ENCODE results near the gene NELFB. TPM values are rescaled to one million over a fixed set of nuclear protein-coding genes. Genes with fewer than 3 reads are reported as not detected.
"Not testable (repeated sequence)": the region's sequence is repeated elsewhere in the genome, so short reads cannot be mapped to it uniquely, and the experiment has no call there.

Gene NELFB
- total and polyA plus RNA-seq, 5 donors, result 33.8 to 38.6 (median 35.6) TPM

DNA sequence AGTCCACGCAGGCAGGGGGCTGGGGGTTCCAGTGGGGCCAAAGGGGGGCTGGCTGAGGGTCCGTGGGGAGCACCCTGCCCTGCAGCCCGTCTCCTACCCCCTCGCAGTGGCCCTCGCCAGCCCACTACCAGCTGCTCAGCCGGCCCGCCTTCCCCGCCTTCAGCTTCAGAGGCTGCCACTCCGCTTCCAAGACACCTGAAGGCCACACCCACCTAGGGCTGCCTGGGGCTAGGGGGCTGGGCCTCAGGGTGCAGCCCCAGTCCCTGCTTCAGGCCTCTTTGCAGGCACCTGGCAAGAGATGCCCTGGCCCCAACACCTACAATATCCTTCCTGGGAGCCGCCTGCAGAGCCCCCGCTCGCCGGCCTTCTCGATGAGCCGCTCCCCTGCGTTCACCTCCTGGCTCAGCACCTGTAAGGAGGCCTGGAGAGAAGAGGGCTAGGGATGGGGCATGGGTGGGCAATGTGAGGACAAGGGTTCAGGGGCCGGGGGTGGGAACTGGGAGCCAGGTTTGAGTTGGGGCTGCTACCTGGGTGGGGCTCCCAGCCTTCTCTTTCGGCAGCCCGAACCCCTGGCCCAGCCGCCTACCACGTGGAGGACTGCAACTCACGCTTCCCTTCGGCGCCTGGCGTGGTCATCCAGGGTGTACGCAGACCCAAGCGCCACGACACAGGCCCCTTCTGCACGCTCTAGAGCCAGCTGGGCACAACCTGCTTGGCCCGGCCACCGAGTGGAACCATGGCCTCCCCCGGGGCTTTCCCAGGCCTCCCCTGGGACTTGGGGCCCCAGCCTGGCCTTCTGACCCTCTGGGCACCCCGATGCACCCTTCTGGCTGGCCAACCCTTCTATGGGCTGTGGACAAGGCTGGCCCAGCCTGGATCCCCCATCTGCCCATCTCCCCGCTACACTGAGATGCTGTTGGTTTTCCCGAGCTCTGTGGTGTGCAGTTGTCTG, 2.3 kb upstream of the NELFB start:
- H3K4me1 ChIP-seq (ENCODE audit: control insufficient read depth, insufficient read depth, low read length), result peaks cover 7% of the 10 kb centered on the region
- H3K9me3 ChIP-seq (ENCODE audit: control insufficient read depth, low read length), result no peaks in the 10 kb centered on the region
- ATAC-seq (no peak), DNase-seq (no peak)
- intact Hi-C loops (cut with DNase I), result no loop called here
- 89% methylated on average over 35 of the region's 35 CpGs for WGBS
- no peak overlapping the region for H3K4me3 ChIP-seq (ENCODE audit: low read length)
- H3K27me3 ChIP-seq (ENCODE audit: control insufficient read depth, insufficient read depth), result no peaks in the 10 kb centered on the region
- H3K27ac ChIP-seq (ENCODE audit: low read length), result no peak overlapping the region

DNA sequence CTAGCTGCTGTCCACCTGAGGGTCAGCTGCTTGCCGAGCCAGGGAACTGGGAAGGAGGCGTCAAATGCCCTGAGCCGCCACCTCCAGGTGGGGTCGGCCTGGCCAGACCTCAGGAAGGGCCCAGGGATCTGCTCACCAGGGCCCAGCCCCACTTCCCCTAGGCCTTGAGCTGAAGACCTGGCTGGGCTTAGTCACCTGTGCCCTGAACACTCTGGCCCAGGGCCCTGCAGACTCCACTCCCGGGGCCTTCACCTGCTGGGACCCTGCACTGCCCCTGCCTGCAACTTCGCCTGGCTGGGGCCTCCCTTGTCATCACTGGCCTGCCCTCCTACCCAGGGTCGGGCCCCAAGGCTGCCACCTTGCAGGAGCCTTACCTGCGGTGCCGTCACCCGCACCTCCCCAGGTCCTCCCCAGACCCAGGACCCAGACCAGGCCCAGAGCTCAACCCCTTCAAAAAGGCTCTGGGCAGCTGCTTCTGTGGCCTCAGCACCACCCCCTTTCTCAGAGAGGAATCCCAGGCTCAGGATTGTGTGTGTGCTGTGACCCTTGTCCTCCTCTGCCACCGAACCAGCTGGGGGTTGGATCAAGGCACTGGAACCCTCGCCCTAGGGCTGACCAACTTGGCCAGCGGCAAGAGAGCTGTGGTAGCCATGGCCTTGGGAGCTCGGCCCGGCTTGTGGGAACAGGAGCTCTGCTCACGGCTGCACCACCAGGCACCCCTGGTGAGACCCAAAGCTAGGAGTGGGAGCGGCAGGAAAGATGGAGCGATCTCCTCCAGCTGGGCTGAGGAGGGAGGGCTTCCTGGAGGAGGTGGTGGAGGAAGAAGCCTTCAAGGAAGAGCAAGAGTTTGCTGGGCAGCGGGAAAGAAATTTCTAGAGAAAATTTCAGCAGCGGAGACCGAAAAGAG, 1.2 kb upstream of the NELFB start:
- 64% methylated on average over 21 of the region's 21 CpGs for WGBS

DNA sequence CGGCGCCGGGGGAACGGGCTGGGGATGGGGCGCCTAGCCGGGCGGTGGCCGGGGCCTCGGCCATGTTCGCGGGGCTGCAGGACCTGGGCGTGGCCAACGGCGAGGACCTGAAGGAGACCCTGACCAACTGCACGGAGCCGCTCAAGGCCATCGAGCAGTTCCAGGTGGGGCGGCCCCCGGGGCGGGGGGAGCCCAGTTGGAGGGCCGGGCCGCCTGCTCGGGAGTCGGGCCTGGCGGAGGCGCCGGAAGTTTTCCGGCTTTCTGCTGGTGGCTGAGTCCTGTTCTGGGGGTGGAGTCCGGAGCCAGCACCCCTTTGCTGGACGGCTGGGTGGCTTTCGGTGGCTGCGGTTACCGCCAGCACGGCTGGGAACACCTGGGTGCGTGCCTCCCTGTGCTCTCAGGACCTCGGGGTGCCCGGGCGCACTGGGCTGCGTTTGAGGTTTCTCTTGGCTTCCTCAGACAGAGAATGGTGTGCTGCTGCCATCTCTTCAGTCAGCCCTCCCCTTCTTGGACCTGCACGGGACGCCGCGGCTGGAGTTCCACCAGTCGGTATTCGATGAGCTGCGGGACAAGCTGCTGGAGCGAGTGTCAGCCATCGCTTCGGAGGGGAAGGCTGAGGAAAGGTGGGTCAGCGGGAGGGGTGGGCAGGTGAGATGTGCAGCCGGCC, 454 bp downstream of the NELFB start:
- ATAC-seq, result peak; percentile 17 to 36
- WGBS, result 2% methylated on average over 51 of the region's 51 CpGs

More for the DNA sequence above, 1.2 kb upstream of the NELFB start:
- Histone ChIP-seq H3K27ac (ENCODE audit: low read length) (no peak overlapping the region), H3K4me3 (ENCODE audit: low read length) (peak overlapping the region; percentile 90), H3K27me3 (ENCODE audit: control insufficient read depth, insufficient read depth) (no peaks in the 10 kb centered on the region), H3K4me1 (ENCODE audit: control insufficient read depth, insufficient read depth, low read length) (peaks cover 7% of the 10 kb centered on the region), H3K9me3 (ENCODE audit: control insufficient read depth, low read length) (no peaks in the 10 kb centered on the region)
- intact Hi-C loops (cut with DNase I), result no loop called here
- DNase-seq (no peak), ATAC-seq (peak in 1 of 2 donors; percentile 2)

DNA sequence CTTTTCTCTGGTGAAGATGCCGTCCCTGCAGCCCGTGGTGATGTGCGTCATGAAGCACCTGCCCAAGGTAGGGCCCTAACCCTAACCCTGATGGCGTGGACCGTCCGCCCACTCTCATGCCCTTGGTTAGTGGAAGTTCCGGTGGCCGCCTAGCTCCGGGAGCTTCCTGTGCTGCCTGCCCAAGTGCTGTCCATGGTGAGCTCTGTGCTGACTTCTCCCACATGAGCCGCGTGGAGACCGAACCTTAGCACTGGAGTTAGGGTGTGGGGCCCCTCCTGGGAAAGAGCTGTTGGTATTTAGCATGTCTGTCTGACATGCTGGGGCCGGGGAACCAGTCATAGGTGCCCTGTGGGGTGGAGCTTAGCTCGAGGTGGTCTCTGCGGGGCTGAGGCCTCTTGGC, 1.2 kb downstream of the NELFB start:
- H3K4me1 ChIP-seq (ENCODE audit: control insufficient read depth, insufficient read depth, low read length), result peaks cover 3% of the 10 kb centered on the region
- H3K9me3 ChIP-seq (ENCODE audit: control insufficient read depth, low read length), result no peaks in the 10 kb centered on the region
- no peaks in the 10 kb centered on the region for H3K27me3 ChIP-seq (ENCODE audit: control insufficient read depth, insufficient read depth)
- ATAC-seq, result no peak
- 81% methylated on average over 15 of the region's 15 CpGs for WGBS
- DNase-seq, result no peak
- intact Hi-C loops (cut with DNase I), result no loop called here
- H3K4me3 ChIP-seq (ENCODE audit: low read length), result no peak overlapping the region
- no peak overlapping the region for H3K27ac ChIP-seq (ENCODE audit: low read length)

More for the DNA sequence above, 454 bp downstream of the NELFB start:
- H3K4me1 ChIP-seq (ENCODE audit: control insufficient read depth, insufficient read depth, low read length), result peaks cover 4% of the 10 kb centered on the region
- peak overlapping the region; percentile 90 for H3K4me3 ChIP-seq (ENCODE audit: low read length)
- H3K9me3 ChIP-seq (ENCODE audit: control insufficient read depth, low read length), result no peaks in the 10 kb centered on the region
- intact Hi-C loops (cut with DNase I), result no loop called here
- DNase-seq, result no peak
- H3K27ac ChIP-seq (ENCODE audit: low read length), result peak overlapping the region; percentile 10
- H3K27me3 ChIP-seq (ENCODE audit: control insufficient read depth, insufficient read depth), result no peaks in the 10 kb centered on the region

- Histone ChIP-seq H3K4me3 (ENCODE audit: low read length) (no peak overlapping the region), H3K27me3 (ENCODE audit: control insufficient read depth, insufficient read depth) (no peaks in the 10 kb centered on the region), H3K4me1 (ENCODE audit: control insufficient read depth, insufficient read depth, low read length) (peaks cover 3% of the 10 kb centered on the region), H3K27ac (ENCODE audit: low read length) (no peak overlapping the region), H3K9me3 (ENCODE audit: control insufficient read depth, low read length) (no peaks in the 10 kb centered on the region)
- WGBS, result 92% methylated on average over 15 of the region's 15 CpGs
- no peak for DNase-seq
- intact Hi-C loops (cut with DNase I), result no loop called here
- ATAC-seq, result no peak
These were observed 1.7 kb downstream of the NELFB start for GRCh38 chr9:137256856-137257255.

GRCh38 chr9:137262173-137262908, 7.2 kb downstream of the NELFB start:
- intact Hi-C loops (cut with DNase I); ATAC-seq; H3K27me3 ChIP-seq (ENCODE audit: control insufficient read depth, insufficient read depth); H3K9me3 ChIP-seq (ENCODE audit: control insufficient read depth, low read length); H3K4me1 ChIP-seq (ENCODE audit: control insufficient read depth, insufficient read depth, low read length); H3K4me3 ChIP-seq (ENCODE audit: low read length); H3K27ac ChIP-seq (ENCODE audit: low read length): not testable (repeated sequence)
- 34% methylated on average over 15 of the region's 15 CpGs for whole genome bisulfite sequencing
- DNase-seq, result peak in 2 of 3 donors; percentile 45 to 69

- no peaks in the 10 kb centered on the region for H3K27me3 ChIP-seq (ENCODE audit: control insufficient read depth, insufficient read depth)
- no peak overlapping the region for H3K27ac ChIP-seq (ENCODE audit: low read length)
- no peaks in the 10 kb centered on the region for H3K9me3 ChIP-seq (ENCODE audit: control insufficient read depth, low read length)
- peak in 2 of 3 donors; percentile 16 to 64 for DNase-seq
- no peak overlapping the region for H3K4me3 ChIP-seq (ENCODE audit: low read length)
- WGBS, result 94% methylated on average over 24 of the region's 24 CpGs
- H3K4me1 ChIP-seq (ENCODE audit: control insufficient read depth, insufficient read depth, low read length), result no peaks in the 10 kb centered on the region
- intact Hi-C loops (cut with DNase I), result no loop called here
- peak in 1 of 2 donors; percentile 14 for ATAC-seq
These were observed 7.8 kb downstream of the NELFB start for GRCh38 chr9:137262909-137263285.

DNA sequence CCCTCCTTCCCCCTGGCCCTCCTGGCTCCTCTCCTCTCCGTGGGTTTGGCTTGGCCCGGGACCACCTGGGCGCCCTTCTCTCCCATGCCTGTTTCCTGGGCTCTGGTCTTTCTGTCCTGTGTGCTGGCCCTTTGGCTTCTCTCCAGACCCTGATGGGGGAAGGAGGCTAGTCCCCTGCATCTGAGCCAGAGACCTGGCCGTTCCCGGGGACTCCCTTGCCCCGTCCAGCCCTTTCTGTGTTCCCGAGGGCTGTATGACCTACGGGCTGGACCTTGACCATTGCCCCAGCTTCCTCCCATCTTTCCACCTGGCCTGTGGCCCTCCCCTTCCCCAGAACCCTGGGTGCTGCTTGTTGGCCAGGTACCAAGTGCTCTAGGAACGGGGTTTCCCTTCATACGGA, 8.4 kb downstream of the NELFB start:
- ATAC-seq (no peak), DNase-seq (peak in 1 of 3 donors; percentile 16)
- H3K27me3 ChIP-seq (ENCODE audit: control insufficient read depth, insufficient read depth), result no peaks in the 10 kb centered on the region
- no peak overlapping the region for H3K4me3 ChIP-seq (ENCODE audit: low read length)
- no peaks in the 10 kb centered on the region for H3K9me3 ChIP-seq (ENCODE audit: control insufficient read depth, low read length)
- 86% methylated on average over 10 of the region's 10 CpGs for WGBS
- intact Hi-C loops (cut with DNase I), result no loop called here
- no peak overlapping the region for H3K27ac ChIP-seq (ENCODE audit: low read length)
- H3K4me1 ChIP-seq (ENCODE audit: control insufficient read depth, insufficient read depth, low read length), result no peaks in the 10 kb centered on the region

- Histone ChIP-seq H3K4me1 (ENCODE audit: control insufficient read depth, insufficient read depth, low read length) (peaks cover 4% of the 10 kb centered on the region), H3K27ac (ENCODE audit: low read length) (no peak overlapping the region), H3K27me3 (ENCODE audit: control insufficient read depth, insufficient read depth) (no peaks in the 10 kb centered on the region), H3K4me3 (ENCODE audit: low read length) (no peak overlapping the region), H3K9me3 (ENCODE audit: control insufficient read depth, low read length) (no peaks in the 10 kb centered on the region)
- 94% methylated on average over 22 of the region's 22 CpGs for WGBS
- intact Hi-C loops (cut with DNase I), result no loop called here
- DNase-seq (no peak), ATAC-seq (no peak)
These were observed 8.9 kb downstream of the NELFB start for GRCh38 chr9:137264067-137264466.

DNA sequence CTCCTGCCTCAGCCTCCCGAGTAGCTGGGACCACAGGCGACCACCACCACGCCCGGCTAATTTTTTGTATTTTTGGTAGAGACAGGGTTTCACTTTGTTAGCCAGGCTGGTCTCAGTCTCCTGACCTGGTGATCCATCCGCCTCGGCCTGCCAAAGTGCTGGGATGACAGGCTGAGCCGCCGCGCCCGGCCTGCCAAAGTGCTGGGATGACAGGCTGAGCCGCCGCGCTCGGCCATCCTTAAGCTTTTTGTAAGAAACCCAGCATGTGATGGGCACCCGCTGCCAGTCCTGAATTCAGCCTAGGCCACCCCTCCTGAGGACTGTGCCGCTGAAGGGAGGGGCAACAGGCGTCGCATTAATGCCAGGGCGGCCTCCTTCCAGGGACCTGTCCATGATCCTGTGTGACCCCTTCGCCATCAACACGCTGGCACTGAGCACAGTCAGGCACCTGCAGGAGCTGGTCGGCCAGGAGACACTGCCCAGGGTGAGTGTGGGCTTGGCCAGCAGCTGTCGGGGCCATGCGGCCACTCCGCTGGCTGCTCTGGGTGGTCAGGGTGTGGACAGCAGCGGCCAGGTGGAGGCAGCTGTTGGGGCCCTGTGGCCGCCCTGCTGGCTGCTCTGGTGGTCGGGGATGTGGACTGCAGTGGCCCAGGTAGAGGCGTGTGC, 10.5 kb downstream of the NELFB start:
- H3K27ac ChIP-seq (ENCODE audit: low read length), result no peak overlapping the region
- DNase-seq (no peak), ATAC-seq (no peak)
- intact Hi-C loops (cut with DNase I), result no loop called here
- no peak overlapping the region for H3K4me3 ChIP-seq (ENCODE audit: low read length)
- H3K4me1 ChIP-seq (ENCODE audit: control insufficient read depth, insufficient read depth, low read length), result peaks cover 10% of the 10 kb centered on the region
- 96% methylated on average over 29 of the region's 29 CpGs for WGBS
- H3K27me3 ChIP-seq (ENCODE audit: control insufficient read depth, insufficient read depth), result no peaks in the 10 kb centered on the region
- H3K9me3 ChIP-seq (ENCODE audit: control insufficient read depth, low read length), result no peaks in the 10 kb centered on the region
